ENCODE results near the gene PHF12. TPM values are rescaled to one million over a fixed set of nuclear protein-coding genes. Genes with fewer than 3 reads are reported as not detected.
A peak's percentile ranks its signal among the peaks of the same experiment; 100 is the strongest.

PHF12 gene
- total and polyA plus RNA-seq, 2 donors (not counting 1 experiment from before 2014, with no cell fraction given), result 10.1 to 14.2 TPM

- Histone ChIP-seq H3K4me3 (replicated peaks in 1 of 4; ENCODE audit: control extremely low read depth in 1 of 4, insufficient read depth in 1 of 4, low read depth in 3 of 4, low read length in 4 of 4) (no peak overlapping the region), H3K4me1 (ENCODE audit: control insufficient read depth, extremely low read depth, insufficient read depth, low read length) (no peaks in the 10 kb centered on the region), H3K4me2 (ENCODE audit: extremely low read depth, insufficient read depth, low read length) (no peak overlapping the region), H3K36me3 (ENCODE audit: control insufficient read depth, insufficient read depth, low read length) (no peaks in the 10 kb centered on the region), H4K20me1 (ENCODE audit: control insufficient read depth, extremely low read depth, insufficient read depth, low read length) (no peaks in the 10 kb centered on the region), H3K27ac (ENCODE audit: insufficient read depth, low read length) (no peak overlapping the region), H3K79me2 (ENCODE audit: control insufficient read depth, insufficient read depth, low read length) (no peaks in the 10 kb centered on the region), H3K9me3 (ENCODE audit: control insufficient read depth, insufficient read depth, low read depth, low read length) (no peaks in the 10 kb centered on the region), H3K9ac (ENCODE audit: insufficient read depth, low read length) (no peak overlapping the region), H2AFZ (ENCODE audit: low read length) (no peak overlapping the region), H3K27me3 (ENCODE audit: control insufficient read depth, insufficient read depth, low read length) (peaks cover 32% of the 10 kb centered on the region)
- no peak for TF ChIP-seq EZH2 (IDR thresholded peaks at IDR 0.05; ENCODE audit: low read length, missing control alignments)
- no peak for TF ChIP-seq CTCF (conservative IDR thresholded peaks at IDR 0.05 in 1 of 2, IDR thresholded peaks at IDR 0.05 in 1 of 2; ENCODE audit: low read depth in 1 of 2, low read length in 2 of 2)
- DNase-seq (ENCODE audit: low read depth in 2 of 2), result no peak
These were observed 23.1 kb upstream of the PHF12 start for GRCh38 chr17:28974451-28974850.

- Histone ChIP-seq H3K27me3 (ENCODE audit: control insufficient read depth, insufficient read depth, low read length) (peaks cover 29% of the 10 kb centered on the region), H3K4me3 (replicated peaks in 1 of 4; ENCODE audit: control extremely low read depth in 1 of 4, insufficient read depth in 1 of 4, low read depth in 3 of 4, low read length in 4 of 4) (no peak overlapping the region), H3K79me2 (ENCODE audit: control insufficient read depth, insufficient read depth, low read length) (no peaks in the 10 kb centered on the region), H3K4me2 (ENCODE audit: extremely low read depth, insufficient read depth, low read length) (no peak overlapping the region), H3K9me3 (ENCODE audit: control insufficient read depth, insufficient read depth, low read depth, low read length) (no peaks in the 10 kb centered on the region), H2AFZ (ENCODE audit: low read length) (no peak overlapping the region), H3K27ac (ENCODE audit: insufficient read depth, low read length) (no peak overlapping the region), H3K9ac (ENCODE audit: insufficient read depth, low read length) (no peak overlapping the region), H4K20me1 (ENCODE audit: control insufficient read depth, extremely low read depth, insufficient read depth, low read length) (no peaks in the 10 kb centered on the region), H3K36me3 (ENCODE audit: control insufficient read depth, insufficient read depth, low read length) (no peaks in the 10 kb centered on the region), H3K4me1 (ENCODE audit: control insufficient read depth, extremely low read depth, insufficient read depth, low read length) (no peaks in the 10 kb centered on the region)
- DNase-seq (ENCODE audit: low read depth in 2 of 2), result peak; percentile 33 to 79
- TF ChIP-seq EZH2 (IDR thresholded peaks at IDR 0.05; ENCODE audit: low read length, missing control alignments) (peak; percentile 14), CTCF (conservative IDR thresholded peaks at IDR 0.05 in 1 of 2, IDR thresholded peaks at IDR 0.05 in 1 of 2; ENCODE audit: low read depth in 1 of 2, low read length in 2 of 2) (no peak)
These were observed 22.1 kb upstream of the PHF12 start for GRCh38 chr17:28973425-28973824.

GRCh38 chr17:28972437-28972836, 21.1 kb upstream of the PHF12 start:
- Histone ChIP-seq H3K9me3 (ENCODE audit: control insufficient read depth, insufficient read depth, low read depth, low read length) (no peaks in the 10 kb centered on the region), H3K4me1 (ENCODE audit: control insufficient read depth, extremely low read depth, insufficient read depth, low read length) (no peaks in the 10 kb centered on the region), H3K9ac (ENCODE audit: insufficient read depth, low read length) (no peak overlapping the region), H3K27me3 (ENCODE audit: control insufficient read depth, insufficient read depth, low read length) (peaks cover 29% of the 10 kb centered on the region), H3K4me2 (ENCODE audit: extremely low read depth, insufficient read depth, low read length) (no peak overlapping the region), H3K79me2 (ENCODE audit: control insufficient read depth, insufficient read depth, low read length) (no peaks in the 10 kb centered on the region), H4K20me1 (ENCODE audit: control insufficient read depth, extremely low read depth, insufficient read depth, low read length) (no peaks in the 10 kb centered on the region), H3K4me3 (replicated peaks in 1 of 4; ENCODE audit: control extremely low read depth in 1 of 4, insufficient read depth in 1 of 4, low read depth in 3 of 4, low read length in 4 of 4) (no peak overlapping the region), H3K27ac (ENCODE audit: insufficient read depth, low read length) (no peak overlapping the region), H3K36me3 (ENCODE audit: control insufficient read depth, insufficient read depth, low read length) (no peaks in the 10 kb centered on the region), H2AFZ (ENCODE audit: low read length) (no peak overlapping the region)
- DNase-seq (ENCODE audit: low read depth in 2 of 2), result peak in 1 of 2 donors; percentile 49
- TF ChIP-seq EZH2 (IDR thresholded peaks at IDR 0.05; ENCODE audit: low read length, missing control alignments) (no peak), CTCF (conservative IDR thresholded peaks at IDR 0.05 in 1 of 2, IDR thresholded peaks at IDR 0.05 in 1 of 2; ENCODE audit: low read depth in 1 of 2, low read length in 2 of 2) (no peak)
